H1 (cell line): Measurements from ENCODE around the gene IKZF1. TPM values are rescaled to one million over a fixed set of nuclear protein-coding genes. Genes with fewer than 3 reads are reported as not detected.

Experiments used
- BCL11A ChIP-seq, 2 experiments: IDR thresholded peaks; one replicate each; pipeline ENCODE4 v1.6.1; 2011; ENCODE audit warnings: low read depth in 2 of 2, low read length in 2 of 2, mild to moderate bottlenecking in 2 of 2
- EZH2 ChIP-seq: fragments of 200-600 bp; sonication (generic); IDR thresholded peaks from 2 replicates; pipeline ENCODE4 v1.7.1; 2012; ENCODE audit warnings: low read depth, mild to moderate bottlenecking, moderate library complexity, low read length, inconsistent platforms; ENCODE audit not compliant: severe bottlenecking
- HDAC6 ChIP-seq: IDR thresholded peaks from one replicate; pipeline ENCODE4 v1.7.1; 2012; ENCODE audit warnings: low read depth, mild to moderate bottlenecking, inconsistent platforms, low read length, moderate library complexity
- RAD21 ChIP-seq, 2 experiments: IDR thresholded peaks in 1 of 2; conservative IDR thresholded peaks in 1 of 2; 2 replicates each; pipeline ENCODE4 v1.6.1; 2011; ENCODE audit warnings: low read depth in 2 of 2, low read length in 2 of 2, improper control_type of control experiment in 1 of 2, inconsistent platforms in 1 of 2, mild to moderate bottlenecking in 1 of 2, moderate library complexity in 1 of 2
- RBBP5 ChIP-seq: IDR thresholded peaks from 2 replicates; pipeline ENCODE4 v1.7.1; 2012; ENCODE audit warnings: low read depth, mild to moderate bottlenecking, inconsistent platforms, low read length, moderate library complexity, borderline replicate concordance
- RNF2 ChIP-seq: fragments of 200-900, 300-1000 bp; sonication (generic); IDR thresholded peaks from 2 replicates; pipeline ENCODE4 v1.7.1; 2016; ENCODE audit warnings: borderline replicate concordance, low read depth, mild to moderate bottlenecking, antibody characterized with exemption, low read length; ENCODE audit not compliant: poor library complexity, severe bottlenecking; ENCODE audit errors: missing control alignments
- SIX5 ChIP-seq: IDR thresholded peaks from 2 replicates; pipeline ENCODE4 v1.6.1; 2011; ENCODE audit warnings: mild to moderate bottlenecking, low read depth, low read length
- polyA plus RNA-seq, 7 experiments: library from polyadenylated mRNA; depleted of rRNA in 3 of 7; stranded (reverse) in 5 of 7; unstranded in 2 of 7; fragments of >200 nt in 5 of 7; fragments of 200-250 nt in 2 of 7; gene quantifications; 1 replicate in 5 of 7; 2 replicates in 1 of 7; 4 replicates in 1 of 7; pipeline versions ENCODE4 v1.2.1 to v1.2.3, GENCODE V29; 2011 to 2013; ENCODE audit warnings: missing spikeins in 2 of 7, mixed read lengths in 2 of 7
- total RNA-seq: library from RNA; stranded (reverse); fragmentation: NEBNext Ultra II Directional; extraction: Animal tissue kit (Norgen Biotek cat#: 25700); gene quantifications from 2 replicates; pipeline ENCODE4 v1.2.1, GENCODE V29; 2021
- TF ChIP-seq, protein P1 (sequence below): fragments of 300-600 bp; sonication (generic); IDR thresholded peaks from 2 replicates; pipeline ENCODE4 v1.7.1; 2012; ENCODE audit warnings: low read length, moderate library complexity, mild to moderate bottlenecking, inconsistent platforms; ENCODE audit not compliant: insufficient replicate concordance
- TF ChIP-seq, protein P2 (sequence below): IDR thresholded peaks from 2 replicates; pipeline ENCODE4 v1.6.1; 2012; ENCODE audit warnings: inconsistent platforms

Gene IKZF1
- total and polyA plus RNA-seq, 2 of the 8 experiments (the other 6 are each of a cell fraction or from before 2014, with no cell fraction given) = 0.74 to 1.5 TPM

DNA sequence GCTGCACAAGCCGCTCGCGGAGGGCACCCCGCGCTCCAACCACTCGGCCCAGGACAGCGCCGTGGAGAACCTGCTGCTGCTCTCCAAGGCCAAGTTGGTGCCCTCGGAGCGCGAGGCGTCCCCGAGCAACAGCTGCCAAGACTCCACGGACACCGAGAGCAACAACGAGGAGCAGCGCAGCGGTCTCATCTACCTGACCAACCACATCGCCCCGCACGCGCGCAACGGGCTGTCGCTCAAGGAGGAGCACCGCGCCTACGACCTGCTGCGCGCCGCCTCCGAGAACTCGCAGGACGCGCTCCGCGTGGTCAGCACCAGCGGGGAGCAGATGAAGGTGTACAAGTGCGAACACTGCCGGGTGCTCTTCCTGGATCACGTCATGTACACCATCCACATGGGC is 95.6 kb downstream of the IKZF1 start (continued):
- TF ChIP-seq, protein P1, sequence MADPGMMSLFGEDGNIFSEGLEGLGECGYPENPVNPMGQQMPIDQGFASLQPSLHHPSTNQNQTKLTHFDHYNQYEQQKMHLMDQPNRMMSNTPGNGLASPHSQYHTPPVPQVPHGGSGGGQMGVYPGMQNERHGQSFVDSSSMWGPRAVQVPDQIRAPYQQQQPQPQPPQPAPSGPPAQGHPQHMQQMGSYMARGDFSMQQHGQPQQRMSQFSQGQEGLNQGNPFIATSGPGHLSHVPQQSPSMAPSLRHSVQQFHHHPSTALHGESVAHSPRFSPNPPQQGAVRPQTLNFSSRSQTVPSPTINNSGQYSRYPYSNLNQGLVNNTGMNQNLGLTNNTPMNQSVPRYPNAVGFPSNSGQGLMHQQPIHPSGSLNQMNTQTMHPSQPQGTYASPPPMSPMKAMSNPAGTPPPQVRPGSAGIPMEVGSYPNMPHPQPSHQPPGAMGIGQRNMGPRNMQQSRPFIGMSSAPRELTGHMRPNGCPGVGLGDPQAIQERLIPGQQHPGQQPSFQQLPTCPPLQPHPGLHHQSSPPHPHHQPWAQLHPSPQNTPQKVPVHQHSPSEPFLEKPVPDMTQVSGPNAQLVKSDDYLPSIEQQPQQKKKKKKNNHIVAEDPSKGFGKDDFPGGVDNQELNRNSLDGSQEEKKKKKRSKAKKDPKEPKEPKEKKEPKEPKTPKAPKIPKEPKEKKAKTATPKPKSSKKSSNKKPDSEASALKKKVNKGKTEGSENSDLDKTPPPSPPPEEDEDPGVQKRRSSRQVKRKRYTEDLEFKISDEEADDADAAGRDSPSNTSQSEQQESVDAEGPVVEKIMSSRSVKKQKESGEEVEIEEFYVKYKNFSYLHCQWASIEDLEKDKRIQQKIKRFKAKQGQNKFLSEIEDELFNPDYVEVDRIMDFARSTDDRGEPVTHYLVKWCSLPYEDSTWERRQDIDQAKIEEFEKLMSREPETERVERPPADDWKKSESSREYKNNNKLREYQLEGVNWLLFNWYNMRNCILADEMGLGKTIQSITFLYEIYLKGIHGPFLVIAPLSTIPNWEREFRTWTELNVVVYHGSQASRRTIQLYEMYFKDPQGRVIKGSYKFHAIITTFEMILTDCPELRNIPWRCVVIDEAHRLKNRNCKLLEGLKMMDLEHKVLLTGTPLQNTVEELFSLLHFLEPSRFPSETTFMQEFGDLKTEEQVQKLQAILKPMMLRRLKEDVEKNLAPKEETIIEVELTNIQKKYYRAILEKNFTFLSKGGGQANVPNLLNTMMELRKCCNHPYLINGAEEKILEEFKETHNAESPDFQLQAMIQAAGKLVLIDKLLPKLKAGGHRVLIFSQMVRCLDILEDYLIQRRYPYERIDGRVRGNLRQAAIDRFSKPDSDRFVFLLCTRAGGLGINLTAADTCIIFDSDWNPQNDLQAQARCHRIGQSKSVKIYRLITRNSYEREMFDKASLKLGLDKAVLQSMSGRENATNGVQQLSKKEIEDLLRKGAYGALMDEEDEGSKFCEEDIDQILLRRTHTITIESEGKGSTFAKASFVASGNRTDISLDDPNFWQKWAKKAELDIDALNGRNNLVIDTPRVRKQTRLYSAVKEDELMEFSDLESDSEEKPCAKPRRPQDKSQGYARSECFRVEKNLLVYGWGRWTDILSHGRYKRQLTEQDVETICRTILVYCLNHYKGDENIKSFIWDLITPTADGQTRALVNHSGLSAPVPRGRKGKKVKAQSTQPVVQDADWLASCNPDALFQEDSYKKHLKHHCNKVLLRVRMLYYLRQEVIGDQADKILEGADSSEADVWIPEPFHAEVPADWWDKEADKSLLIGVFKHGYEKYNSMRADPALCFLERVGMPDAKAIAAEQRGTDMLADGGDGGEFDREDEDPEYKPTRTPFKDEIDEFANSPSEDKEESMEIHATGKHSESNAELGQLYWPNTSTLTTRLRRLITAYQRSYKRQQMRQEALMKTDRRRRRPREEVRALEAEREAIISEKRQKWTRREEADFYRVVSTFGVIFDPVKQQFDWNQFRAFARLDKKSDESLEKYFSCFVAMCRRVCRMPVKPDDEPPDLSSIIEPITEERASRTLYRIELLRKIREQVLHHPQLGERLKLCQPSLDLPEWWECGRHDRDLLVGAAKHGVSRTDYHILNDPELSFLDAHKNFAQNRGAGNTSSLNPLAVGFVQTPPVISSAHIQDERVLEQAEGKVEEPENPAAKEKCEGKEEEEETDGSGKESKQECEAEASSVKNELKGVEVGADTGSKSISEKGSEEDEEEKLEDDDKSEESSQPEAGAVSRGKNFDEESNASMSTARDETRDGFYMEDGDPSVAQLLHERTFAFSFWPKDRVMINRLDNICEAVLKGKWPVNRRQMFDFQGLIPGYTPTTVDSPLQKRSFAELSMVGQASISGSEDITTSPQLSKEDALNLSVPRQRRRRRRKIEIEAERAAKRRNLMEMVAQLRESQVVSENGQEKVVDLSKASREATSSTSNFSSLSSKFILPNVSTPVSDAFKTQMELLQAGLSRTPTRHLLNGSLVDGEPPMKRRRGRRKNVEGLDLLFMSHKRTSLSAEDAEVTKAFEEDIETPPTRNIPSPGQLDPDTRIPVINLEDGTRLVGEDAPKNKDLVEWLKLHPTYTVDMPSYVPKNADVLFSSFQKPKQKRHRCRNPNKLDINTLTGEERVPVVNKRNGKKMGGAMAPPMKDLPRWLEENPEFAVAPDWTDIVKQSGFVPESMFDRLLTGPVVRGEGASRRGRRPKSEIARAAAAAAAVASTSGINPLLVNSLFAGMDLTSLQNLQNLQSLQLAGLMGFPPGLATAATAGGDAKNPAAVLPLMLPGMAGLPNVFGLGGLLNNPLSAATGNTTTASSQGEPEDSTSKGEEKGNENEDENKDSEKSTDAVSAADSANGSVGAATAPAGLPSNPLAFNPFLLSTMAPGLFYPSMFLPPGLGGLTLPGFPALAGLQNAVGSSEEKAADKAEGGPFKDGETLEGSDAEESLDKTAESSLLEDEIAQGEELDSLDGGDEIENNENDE = no peak
- TF ChIP-seq RBBP5 (no peak), BCL11A (IDR thresholded peaks at IDR 0.05; ENCODE audit: low read depth in 2 of 2, low read length in 2 of 2) (no peak), RNF2 (no peak), RAD21 (IDR thresholded peaks at IDR 0.05 in 1 of 2, conservative IDR thresholded peaks at IDR 0.05 in 1 of 2; ENCODE audit: low read depth in 2 of 2, low read length in 2 of 2) (no peak), HDAC6 (no peak), SIX5 (no peak), EZH2 (no peak)
- TF ChIP-seq, protein P2, sequence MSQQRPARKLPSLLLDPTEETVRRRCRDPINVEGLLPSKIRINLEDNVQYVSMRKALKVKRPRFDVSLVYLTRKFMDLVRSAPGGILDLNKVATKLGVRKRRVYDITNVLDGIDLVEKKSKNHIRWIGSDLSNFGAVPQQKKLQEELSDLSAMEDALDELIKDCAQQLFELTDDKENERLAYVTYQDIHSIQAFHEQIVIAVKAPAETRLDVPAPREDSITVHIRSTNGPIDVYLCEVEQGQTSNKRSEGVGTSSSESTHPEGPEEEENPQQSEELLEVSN = no peak
